Measurements from ENCODE around the gene FARP2.

DNA sequence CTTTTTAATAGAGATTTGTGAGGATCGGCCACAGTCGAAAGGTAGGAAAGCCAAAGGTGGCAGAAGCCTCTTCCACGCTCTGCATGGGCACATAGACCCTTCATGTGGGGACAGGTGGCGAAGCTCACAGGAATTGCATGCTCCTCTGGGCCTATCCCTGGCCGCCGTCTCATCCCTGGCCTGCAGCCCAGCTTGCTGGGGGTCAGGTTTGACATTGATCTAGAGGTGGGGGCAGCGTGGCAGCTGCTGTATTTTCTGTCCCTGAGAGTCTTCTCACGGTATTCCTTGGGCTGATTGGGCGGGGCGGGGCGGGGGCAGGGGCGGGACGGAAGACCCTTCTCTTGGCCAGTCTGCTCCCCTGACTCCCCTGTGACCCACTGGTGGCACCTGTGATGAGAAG is 103.4 kb downstream of the FARP2 start:
- no peak for TF ChIP-seq POLR2A (IDR thresholded peaks at IDR 0.05)
- TF ChIP-seq, protein P1, sequence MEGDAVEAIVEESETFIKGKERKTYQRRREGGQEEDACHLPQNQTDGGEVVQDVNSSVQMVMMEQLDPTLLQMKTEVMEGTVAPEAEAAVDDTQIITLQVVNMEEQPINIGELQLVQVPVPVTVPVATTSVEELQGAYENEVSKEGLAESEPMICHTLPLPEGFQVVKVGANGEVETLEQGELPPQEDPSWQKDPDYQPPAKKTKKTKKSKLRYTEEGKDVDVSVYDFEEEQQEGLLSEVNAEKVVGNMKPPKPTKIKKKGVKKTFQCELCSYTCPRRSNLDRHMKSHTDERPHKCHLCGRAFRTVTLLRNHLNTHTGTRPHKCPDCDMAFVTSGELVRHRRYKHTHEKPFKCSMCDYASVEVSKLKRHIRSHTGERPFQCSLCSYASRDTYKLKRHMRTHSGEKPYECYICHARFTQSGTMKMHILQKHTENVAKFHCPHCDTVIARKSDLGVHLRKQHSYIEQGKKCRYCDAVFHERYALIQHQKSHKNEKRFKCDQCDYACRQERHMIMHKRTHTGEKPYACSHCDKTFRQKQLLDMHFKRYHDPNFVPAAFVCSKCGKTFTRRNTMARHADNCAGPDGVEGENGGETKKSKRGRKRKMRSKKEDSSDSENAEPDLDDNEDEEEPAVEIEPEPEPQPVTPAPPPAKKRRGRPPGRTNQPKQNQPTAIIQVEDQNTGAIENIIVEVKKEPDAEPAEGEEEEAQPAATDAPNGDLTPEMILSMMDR (IDR thresholded peaks at IDR 0.05 in 4 of 5, conservative IDR thresholded peaks at IDR 0.05 in 1 of 5): no peak

All from gastrocnemius medialis (tissue), 4 donors.